Body of pancreas (tissue), 4 donors: ENCODE results near the gene MEF2D.

Experiments
- POLR2A ChIP-seq, 3 donors: fragments of 450-650 bp; IDR thresholded peaks; one replicate each; pipeline ENCODE4 v1.6.1; 2016; ENCODE audit warnings: antibody characterized with exemption in 3 of 3, mild to moderate bottlenecking in 2 of 3
- TF ChIP-seq, protein P1 (sequence below), 7 experiments: fragments of 450-650 bp in 4 of 7; fragments of 200-600 bp in 3 of 7; sonication (generic) in 3 of 7; IDR thresholded peaks; one replicate each; pipeline ENCODE4 v1.5.1; 2016 to 2019; ENCODE audit warnings: antibody characterized with exemption in 7 of 7

DNA sequence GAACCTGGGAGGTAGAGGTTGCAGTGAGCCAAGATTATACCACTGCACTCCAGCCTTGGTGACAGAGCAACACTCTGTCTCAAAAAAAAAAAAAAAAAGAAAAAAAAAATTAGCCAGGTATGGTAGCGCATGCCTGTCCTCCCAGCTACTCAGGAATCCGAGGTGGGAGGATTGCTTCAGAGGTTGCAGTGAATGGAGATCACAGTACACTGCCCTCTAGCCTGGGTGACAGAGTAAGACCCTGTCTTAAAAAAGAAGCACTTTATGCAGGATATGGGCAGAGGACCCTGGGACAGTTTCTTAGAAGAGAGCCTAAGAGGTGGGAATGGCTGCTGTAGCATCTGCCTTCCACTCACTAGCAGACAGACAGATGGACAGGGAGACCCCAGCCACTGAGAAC, 48.8 kb upstream of the MEF2D start:
- no peak for TF ChIP-seq POLR2A (IDR thresholded peaks at IDR 0.05)
- TF ChIP-seq, protein P1, sequence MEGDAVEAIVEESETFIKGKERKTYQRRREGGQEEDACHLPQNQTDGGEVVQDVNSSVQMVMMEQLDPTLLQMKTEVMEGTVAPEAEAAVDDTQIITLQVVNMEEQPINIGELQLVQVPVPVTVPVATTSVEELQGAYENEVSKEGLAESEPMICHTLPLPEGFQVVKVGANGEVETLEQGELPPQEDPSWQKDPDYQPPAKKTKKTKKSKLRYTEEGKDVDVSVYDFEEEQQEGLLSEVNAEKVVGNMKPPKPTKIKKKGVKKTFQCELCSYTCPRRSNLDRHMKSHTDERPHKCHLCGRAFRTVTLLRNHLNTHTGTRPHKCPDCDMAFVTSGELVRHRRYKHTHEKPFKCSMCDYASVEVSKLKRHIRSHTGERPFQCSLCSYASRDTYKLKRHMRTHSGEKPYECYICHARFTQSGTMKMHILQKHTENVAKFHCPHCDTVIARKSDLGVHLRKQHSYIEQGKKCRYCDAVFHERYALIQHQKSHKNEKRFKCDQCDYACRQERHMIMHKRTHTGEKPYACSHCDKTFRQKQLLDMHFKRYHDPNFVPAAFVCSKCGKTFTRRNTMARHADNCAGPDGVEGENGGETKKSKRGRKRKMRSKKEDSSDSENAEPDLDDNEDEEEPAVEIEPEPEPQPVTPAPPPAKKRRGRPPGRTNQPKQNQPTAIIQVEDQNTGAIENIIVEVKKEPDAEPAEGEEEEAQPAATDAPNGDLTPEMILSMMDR (IDR thresholded peaks at IDR 0.05) = no peak
